ENCODE measurements around the gene TTC13. TPM values are rescaled to one million over a fixed set of nuclear protein-coding genes. Genes with fewer than 3 reads are reported as not detected.

Gene TTC13
- total and polyA plus RNA-seq, 2 of the 4 experiments (the other 2 are of a cell fraction), result 6.1 to 9.1 TPM

DNA sequence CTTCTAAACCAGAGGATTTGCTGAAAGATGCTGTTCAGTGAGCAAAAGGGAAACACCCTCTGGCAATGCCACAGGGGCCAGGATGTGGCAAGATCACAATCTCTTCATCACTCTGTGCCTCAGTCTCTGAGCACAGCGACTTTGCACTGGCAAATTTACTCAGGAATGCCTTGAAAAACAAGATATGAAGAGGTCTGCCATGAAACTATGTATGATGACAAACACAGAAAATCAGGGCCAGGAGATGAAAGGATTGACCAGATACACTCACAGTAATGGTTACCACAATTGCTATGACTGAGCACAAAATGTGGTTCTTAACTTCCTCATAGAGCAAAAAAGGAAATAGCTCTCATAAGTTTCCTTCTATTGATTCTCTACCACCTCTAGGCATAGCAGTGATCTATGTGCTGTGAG is 5.8 kb downstream of the TTC13 start:
- WGBS, 2 experiments (ENCODE audit: extremely low coverage in 2 of 2, insufficient read length in 1 of 2), result no CpG with 5 or more reads among the region's 1 CpG
- H3K79me1 ChIP-seq (ENCODE audit: low read depth in 1 of 2, low read length in 2 of 2), result peaks cover 24% of the 10 kb centered on the region in 2 experiments
- no peak overlapping the region for H2BK5ac ChIP-seq (ENCODE audit: low read depth, low read length, poor library complexity, severe bottlenecking)
- intact Hi-C loops (cut with micrococcal nuclease), result no loop called here
- no peak overlapping the region for H3K4me2 ChIP-seq (ENCODE audit: low read depth, low read length)
- H3K23ac ChIP-seq (ENCODE audit: low read depth, low read length), result no peak overlapping the region
- no peaks in the 10 kb centered on the region; the same call in 1 of the 2 replicates for H3K9me1 ChIP-seq (ENCODE audit: insufficient read depth, low read length)
- H4K20me1 ChIP-seq (ENCODE audit: insufficient read depth, low read length), result no peaks in the 10 kb centered on the region
- no peaks in the 10 kb centered on the region for H3K9me3 ChIP-seq (ENCODE audit: control insufficient read depth, insufficient read depth, low read length)
- ChIA-PET POLR2A (ENCODE audit: unreplicated experiment) (no interaction called here), CTCF (interaction anchor here (0.7 kb wide), 1 partner anchor 174 kb away, joined by 3 read pairs; no protein-coding TSS in a partner anchor)
- H3K56ac ChIP-seq (ENCODE audit: extremely low read depth, insufficient read depth, low read length), result no peak overlapping the region
- no peak overlapping the region for H4K8ac ChIP-seq (ENCODE audit: low read depth in 2 of 2, low read length in 2 of 2)
- dilution Hi-C loops (cut with HindIII; ENCODE audit: low sequenced_read_pairs, unreplicated experiment), result no loop called here
- no peak overlapping the region for H2BK20ac ChIP-seq (ENCODE audit: low read depth, low read length)
- no peak overlapping the region for H3K14ac ChIP-seq (replicated peaks; ENCODE audit: low read depth, low read length)
- no peak for ATAC-seq (ENCODE audit: low read depth)
- no TSS peak for BruUV-seq (replicated peaks)
- no peak overlapping the region for H2BK120ac ChIP-seq (ENCODE audit: low read depth, low read length)
- H3K27me3 ChIP-seq (ENCODE audit: control insufficient read depth, insufficient read depth, low read length), result no peaks in the 10 kb centered on the region
- no peak overlapping the region for H2AK5ac ChIP-seq (ENCODE audit: low read depth, low read length)
- no peak overlapping the region for H3K18ac ChIP-seq (ENCODE audit: low read depth, low read length)
- H3K4ac ChIP-seq (ENCODE audit: low read depth, low read length), result no peak overlapping the region
- H4K91ac ChIP-seq (ENCODE audit: insufficient read depth, low read depth, low read length), result no peak overlapping the region
- H3K36me3 ChIP-seq (ENCODE audit: control insufficient read depth, insufficient read depth, low read length), result peaks cover 2% of the 10 kb centered on the region; the same call in 1 of the 2 replicates
- no peak overlapping the region for H3K9ac ChIP-seq (ENCODE audit: low read depth, low read length)
- no peak overlapping the region for H4K5ac ChIP-seq (ENCODE audit: low read depth, low read length)
- H3K4me1 ChIP-seq (ENCODE audit: control insufficient read depth, insufficient read depth, low read length), result 0 out of 2 replicates have a peak, but pooled peaks cover 2% of the 10 kb centered on the region
- H2AK9ac ChIP-seq (replicated peaks; ENCODE audit: low read depth, low read length, poor library complexity), result no peak overlapping the region
- TF ChIP-seq BHLHE40 (IDR thresholded peaks at IDR 0.05; ENCODE audit: low read depth, low read length) (no peak), MXI1 (IDR thresholded peaks at IDR 0.05; ENCODE audit: borderline replicate concordance, low read depth, low read length) (no peak)
- DNase-seq, result peak; percentile 13
- in situ Hi-C loops (cut with MboI; ENCODE audit: low sequenced_read_pairs), result no loop called here
- H3K4me3 ChIP-seq (ENCODE audit: insufficient read depth, low read depth, low read length), result no peak overlapping the region
- no peak overlapping the region for H3K27ac ChIP-seq (ENCODE audit: insufficient read depth, low read length)
- H2AFZ ChIP-seq (replicated peaks; ENCODE audit: low read length, poor library complexity), result no peak overlapping the region
- no peak overlapping the region for H2BK15ac ChIP-seq (ENCODE audit: low read depth, low read length)
